ENCODE measurements around the gene BTBD16. TPM values are rescaled to one million over a fixed set of nuclear protein-coding genes. Genes with fewer than 3 reads are reported as not detected.

BTBD16 gene
- total RNA-seq, 1 donor from 2014 or later: not detected

DNA sequence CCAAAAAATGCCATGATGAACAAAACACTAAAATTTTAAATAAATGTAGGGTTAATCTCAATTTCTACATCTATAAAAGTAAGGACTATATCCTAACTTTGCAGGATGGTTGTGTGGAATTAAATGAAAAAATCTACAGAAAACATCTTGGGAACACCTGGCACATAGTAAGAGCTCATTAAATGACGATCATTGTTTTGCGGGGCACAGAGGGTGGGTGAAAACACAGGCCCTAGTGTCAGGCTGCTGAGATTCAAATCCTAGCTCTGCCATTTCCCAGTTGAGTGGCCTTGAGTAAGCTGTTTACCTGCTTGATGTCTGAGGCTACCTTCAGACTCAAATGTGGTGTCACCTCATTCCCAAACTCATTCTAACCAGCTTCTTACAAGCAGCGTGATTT lies 35.6 kb downstream of the BTBD16 start:
- Mint-ChIP-seq H3K9me3 (peaks cover 8% of the 10 kb centered on the region), H3K36me3 (ENCODE audit: low read depth) (no peaks in the 10 kb centered on the region), H3K27me3 (ENCODE audit: low read depth) (no peaks in the 10 kb centered on the region), H3K4me1 (peaks cover 13% of the 10 kb centered on the region), H3K27ac (ENCODE audit: unreplicated experiment) (no peak overlapping the region), H3K4me3 (no peak overlapping the region)
- TF ChIP-seq, protein P1, sequence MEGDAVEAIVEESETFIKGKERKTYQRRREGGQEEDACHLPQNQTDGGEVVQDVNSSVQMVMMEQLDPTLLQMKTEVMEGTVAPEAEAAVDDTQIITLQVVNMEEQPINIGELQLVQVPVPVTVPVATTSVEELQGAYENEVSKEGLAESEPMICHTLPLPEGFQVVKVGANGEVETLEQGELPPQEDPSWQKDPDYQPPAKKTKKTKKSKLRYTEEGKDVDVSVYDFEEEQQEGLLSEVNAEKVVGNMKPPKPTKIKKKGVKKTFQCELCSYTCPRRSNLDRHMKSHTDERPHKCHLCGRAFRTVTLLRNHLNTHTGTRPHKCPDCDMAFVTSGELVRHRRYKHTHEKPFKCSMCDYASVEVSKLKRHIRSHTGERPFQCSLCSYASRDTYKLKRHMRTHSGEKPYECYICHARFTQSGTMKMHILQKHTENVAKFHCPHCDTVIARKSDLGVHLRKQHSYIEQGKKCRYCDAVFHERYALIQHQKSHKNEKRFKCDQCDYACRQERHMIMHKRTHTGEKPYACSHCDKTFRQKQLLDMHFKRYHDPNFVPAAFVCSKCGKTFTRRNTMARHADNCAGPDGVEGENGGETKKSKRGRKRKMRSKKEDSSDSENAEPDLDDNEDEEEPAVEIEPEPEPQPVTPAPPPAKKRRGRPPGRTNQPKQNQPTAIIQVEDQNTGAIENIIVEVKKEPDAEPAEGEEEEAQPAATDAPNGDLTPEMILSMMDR (conservative IDR thresholded peaks at IDR 0.05): no peak
- no peak for DNase-seq (ENCODE audit: low read depth, low spot score)

DNA sequence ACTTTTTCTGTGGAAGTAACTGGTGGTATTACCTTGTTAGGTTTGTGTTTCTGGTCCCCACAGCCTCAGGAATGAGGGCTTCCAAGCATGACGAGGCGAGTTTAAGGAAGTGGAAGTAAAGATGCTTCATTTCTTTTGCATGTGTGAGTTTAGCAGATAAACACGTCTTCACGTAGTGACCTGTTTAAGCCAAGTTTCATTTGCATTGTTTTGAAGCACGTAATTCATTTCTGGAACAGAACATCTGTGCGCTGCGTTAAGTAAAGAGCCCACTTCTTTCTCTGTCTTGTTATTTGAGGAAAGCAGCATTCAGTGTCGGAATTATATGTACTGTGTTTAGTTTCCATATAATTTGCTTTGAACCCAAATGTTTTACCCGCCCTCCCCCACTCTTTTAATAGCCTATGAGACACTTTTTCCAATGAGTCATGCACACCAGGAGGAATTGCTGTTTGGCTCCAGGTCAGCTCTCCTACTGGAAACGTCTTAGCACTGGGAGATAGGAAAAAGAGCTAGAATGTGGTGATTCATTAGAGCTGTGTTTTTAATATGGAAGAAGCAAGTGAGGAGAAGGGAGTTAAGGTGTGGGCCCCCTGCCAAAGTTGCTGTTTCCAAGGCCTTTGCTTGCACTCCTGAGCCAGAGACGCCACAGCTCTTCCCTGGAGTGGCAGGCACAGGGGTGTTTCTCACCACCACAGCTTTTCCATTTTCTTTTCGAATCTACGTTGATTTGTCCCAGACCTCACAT lies 36.7 kb downstream of the BTBD16 start:
- H3K36me3 Mint-ChIP-seq (ENCODE audit: low read depth): no peaks in the 10 kb centered on the region
- H3K27me3 Mint-ChIP-seq (ENCODE audit: low read depth): no peaks in the 10 kb centered on the region
- peaks cover 8% of the 10 kb centered on the region for H3K9me3 Mint-ChIP-seq
- H3K4me3 Mint-ChIP-seq: no peak overlapping the region
- no peak overlapping the region for H3K27ac Mint-ChIP-seq (ENCODE audit: unreplicated experiment)
- peaks cover 13% of the 10 kb centered on the region for H3K4me1 Mint-ChIP-seq
- TF ChIP-seq, protein P1 (conservative IDR thresholded peaks at IDR 0.05): no peak
- DNase-seq (ENCODE audit: low read depth, low spot score): no peak

DNA sequence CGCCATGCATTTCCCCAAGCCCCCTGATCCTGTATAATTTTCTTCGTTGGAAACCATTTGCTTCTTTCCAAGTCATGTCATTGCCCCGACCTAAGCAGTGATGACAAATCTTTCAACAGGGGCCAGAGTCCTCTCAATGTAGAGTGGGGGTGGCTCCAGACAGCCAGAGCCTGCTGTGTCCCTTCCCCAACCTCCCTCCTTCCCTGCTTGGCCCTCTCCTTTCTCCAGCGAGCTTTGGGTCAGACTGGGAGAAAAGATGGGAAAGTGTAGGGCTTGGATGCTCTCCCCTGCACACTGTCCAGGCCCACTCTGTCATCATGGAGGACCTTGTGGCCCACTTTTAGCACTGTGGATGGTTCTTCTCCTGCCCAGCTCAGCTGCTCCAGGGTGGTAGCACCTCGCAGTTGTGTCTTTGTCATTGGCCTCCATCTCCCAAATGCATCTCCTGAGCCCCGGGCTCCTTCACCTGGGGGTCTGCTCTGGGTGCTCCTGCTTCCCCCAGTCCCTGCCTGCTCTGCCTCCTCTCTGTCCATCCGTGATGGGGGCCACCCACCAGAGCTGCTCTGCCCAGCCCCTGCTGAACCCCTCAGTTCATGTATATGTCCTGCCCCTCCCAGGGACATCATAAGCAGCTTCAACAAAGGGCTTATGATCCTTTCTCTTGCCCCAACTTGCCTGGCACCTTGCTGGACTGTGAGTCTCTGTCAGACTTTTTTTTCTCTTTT lies 37.5 kb downstream of the BTBD16 start:
- Mint-ChIP-seq H3K27me3 (ENCODE audit: low read depth) (no peaks in the 10 kb centered on the region), H3K27ac (ENCODE audit: unreplicated experiment) (no peak overlapping the region), H3K4me3 (no peak overlapping the region), H3K36me3 (ENCODE audit: low read depth) (no peaks in the 10 kb centered on the region), H3K4me1 (peaks cover 13% of the 10 kb centered on the region), H3K9me3 (peaks cover 8% of the 10 kb centered on the region)
- TF ChIP-seq, protein P1 (conservative IDR thresholded peaks at IDR 0.05): no peak
- no peak for DNase-seq (ENCODE audit: low read depth, low spot score)

DNA sequence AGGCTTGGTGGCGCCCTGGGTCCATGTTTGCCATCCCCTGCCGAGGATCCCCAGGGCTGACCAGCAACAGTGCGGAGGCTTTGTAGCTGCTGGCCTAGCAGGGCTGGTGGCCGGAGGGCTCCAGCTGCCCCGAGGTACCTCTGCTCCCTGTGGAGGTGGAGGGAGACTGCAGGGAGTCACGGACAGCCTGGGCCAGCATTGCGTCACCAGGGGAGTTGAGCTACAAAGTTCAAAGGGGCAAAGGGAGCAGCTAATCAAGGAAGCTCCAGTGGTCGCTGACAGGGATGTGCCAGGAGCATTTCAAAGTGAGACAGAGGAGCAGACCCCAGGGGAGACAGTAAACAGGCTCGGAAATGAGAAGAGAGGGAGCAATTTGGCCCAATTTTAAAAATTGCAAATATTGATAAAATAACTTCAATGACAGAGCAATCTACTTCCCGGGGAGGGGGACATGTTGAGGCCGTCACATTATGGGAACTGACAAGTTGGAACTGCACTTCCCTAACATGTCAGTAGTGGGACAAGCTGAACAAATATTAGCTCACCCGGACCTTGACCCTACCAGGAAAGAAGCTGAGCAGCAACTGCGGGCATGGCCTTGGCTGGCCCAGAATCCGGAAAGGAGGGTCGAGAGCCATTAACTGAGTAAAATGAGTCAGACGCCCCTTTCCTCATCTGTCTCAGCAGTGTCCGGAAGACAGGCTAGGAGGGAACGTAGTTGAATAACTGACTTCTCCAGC lies 39.4 kb downstream of the BTBD16 start:
- Mint-ChIP-seq H3K4me3 (no peak overlapping the region), H3K27ac (ENCODE audit: unreplicated experiment) (no peak overlapping the region), H3K4me1 (peaks cover 13% of the 10 kb centered on the region), H3K9me3 (peaks cover 4% of the 10 kb centered on the region), H3K27me3 (ENCODE audit: low read depth) (no peaks in the 10 kb centered on the region), H3K36me3 (ENCODE audit: low read depth) (no peaks in the 10 kb centered on the region)
- TF ChIP-seq, protein P1 (conservative IDR thresholded peaks at IDR 0.05): peak; percentile 20
- DNase-seq (ENCODE audit: low read depth, low spot score): no peak

DNA sequence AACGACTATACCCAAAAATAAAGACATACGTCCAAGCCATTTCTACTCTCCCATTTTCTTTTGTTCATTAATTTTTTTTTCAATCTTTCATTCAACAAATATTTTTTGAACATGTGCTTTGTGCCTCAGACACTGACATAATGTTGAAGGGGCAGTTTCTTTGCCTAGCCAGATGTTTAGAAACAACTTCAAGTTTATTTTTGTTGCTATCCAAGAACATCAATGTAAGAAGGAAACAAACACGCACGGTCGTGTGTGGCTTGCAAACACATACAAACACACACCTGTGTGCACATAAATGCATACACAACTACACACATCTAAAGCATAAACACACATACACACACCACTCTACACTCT lies 39.9 kb downstream of the BTBD16 start:
- Mint-ChIP-seq H3K4me3 (no peak overlapping the region), H3K4me1 (peaks cover 13% of the 10 kb centered on the region), H3K27me3 (ENCODE audit: low read depth) (no peaks in the 10 kb centered on the region), H3K9me3 (peaks cover 2% of the 10 kb centered on the region), H3K36me3 (ENCODE audit: low read depth) (no peaks in the 10 kb centered on the region), H3K27ac (ENCODE audit: unreplicated experiment) (no peak overlapping the region)
- DNase-seq (ENCODE audit: low read depth, low spot score): no peak
- TF ChIP-seq, protein P1 (conservative IDR thresholded peaks at IDR 0.05): no peak
